HFFc6 (cell line): ENCODE data around the gene OR2M4. TPM values are rescaled to one million over a fixed set of nuclear protein-coding genes. Genes with fewer than 3 reads are reported as not detected.
"Not testable (repeated sequence)": the region's sequence is repeated elsewhere in the genome, so short reads cannot be mapped to it uniquely, and the experiment has no call there.

Source experiments
- DNase-seq: peaks from one replicate; pipeline ENCODE4 v3.0.0-alpha.2; 2018
- H3K27ac Mint-ChIP-seq: 2 replicates; pipeline ENCODE4 v1.8.0; 2020; ENCODE audit warnings: mild to moderate bottlenecking, mixed read lengths
- H3K27me3 Mint-ChIP-seq: 2 replicates; pipeline ENCODE4 v1.8.0; 2021; ENCODE audit warnings: mild to moderate bottlenecking, moderate library complexity, mixed read lengths; ENCODE audit not compliant: insufficient read depth
- H3K36me3 Mint-ChIP-seq: 2 replicates; pipeline ENCODE4 v1.8.0; 2021; ENCODE audit warnings: low read depth, mixed read lengths
- H3K4me1 Mint-ChIP-seq: 2 replicates; pipeline ENCODE4 v1.8.0; 2020; ENCODE audit warnings: low read depth, mixed read lengths
- H3K4me3 Mint-ChIP-seq: 2 replicates; pipeline ENCODE4 v1.8.0; 2020; ENCODE audit warnings: mild to moderate bottlenecking, moderate library complexity, mixed read lengths
- H3K9me3 Mint-ChIP-seq: 2 replicates; pipeline ENCODE4 v1.8.0; 2020; ENCODE audit warnings: mild to moderate bottlenecking, mixed read lengths
- CTCF ChIP-seq: fragments of 200-600 bp; sonication (generic); IDR thresholded peaks from 2 replicates; pipeline ENCODE4 v1.5.0; 2021; ENCODE audit warnings: antibody characterized with exemption, mild to moderate bottlenecking
- total RNA-seq, 6 experiments: library from RNA; stranded (reverse); fragmentation: NEBNext Ultra II Directional; extraction: Animal tissue kit (Norgen Biotek cat#: 25700); gene quantifications; 2 replicates in 1 of 6; 3 replicates in 5 of 6; pipeline ENCODE4 v1.2.3, GENCODE V29; 2021

Gene OR2M4
- total RNA-seq, 6 experiments from 2014 or later, result 0.05 to 0.09 (median 0.07) TPM; not detected in 3

- Mint-ChIP-seq H3K36me3 (no peaks in the 10 kb centered on the region), H3K27ac (no peak overlapping the region), H3K4me3 (peak overlapping the region; percentile 53), H3K27me3 (peaks cover 2% of the 10 kb centered on the region), H3K9me3 (peaks cover 10% of the 10 kb centered on the region), H3K4me1 (no peaks in the 10 kb centered on the region)
- TF ChIP-seq CTCF, result peak; percentile 80
- peak; percentile 5 for DNase-seq
Measured at GRCh38 chr1:248243204-248243603, 12.0 kb downstream of the OR2M4 start.

DNA sequence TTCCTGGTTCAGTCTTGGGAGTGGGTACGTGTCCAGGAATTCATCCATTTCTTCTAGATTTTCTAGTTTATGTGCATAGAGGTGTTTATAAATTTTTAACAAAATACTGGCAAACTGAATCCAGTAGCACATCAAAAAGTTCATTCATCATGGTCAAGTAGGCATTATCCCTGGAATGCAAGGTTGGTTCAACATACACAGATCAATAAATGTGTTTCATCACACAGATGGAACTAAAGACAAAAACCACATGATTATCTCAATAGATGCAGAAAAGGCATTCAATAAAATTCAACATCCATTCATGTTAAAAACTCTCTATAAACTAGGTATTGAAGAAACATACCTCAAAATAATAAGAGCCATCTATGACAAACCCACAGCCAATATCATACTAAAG lies 28.1 kb downstream of the OR2M4 start:
- not testable (repeated sequence) for DNase-seq, H3K4me3 Mint-ChIP-seq, H3K27ac Mint-ChIP-seq, H3K36me3 Mint-ChIP-seq, H3K4me1 Mint-ChIP-seq, H3K27me3 Mint-ChIP-seq
- H3K9me3 Mint-ChIP-seq, result peaks cover 33% of the 10 kb centered on the region

DNA sequence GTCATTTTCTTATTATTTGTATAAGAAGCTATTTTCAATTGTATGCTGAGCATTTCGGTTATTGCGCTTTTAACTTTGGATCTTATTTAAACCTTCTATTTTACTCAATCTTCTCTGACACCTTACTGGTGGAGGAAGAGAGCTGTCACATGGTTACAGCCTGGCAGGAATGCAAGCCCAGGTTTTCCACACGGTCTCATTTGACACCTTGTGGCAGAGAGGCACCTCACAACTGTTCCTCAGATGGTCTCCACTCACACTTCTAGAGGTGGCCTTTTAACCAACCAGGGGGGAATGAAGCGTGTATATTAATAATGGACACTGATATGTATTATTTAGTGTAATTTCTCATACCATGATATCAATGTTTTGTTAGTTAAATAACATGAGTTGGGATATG lies 37.0 kb downstream of the OR2M4 start:
- Mint-ChIP-seq H3K27ac (no peak overlapping the region), H3K36me3 (no peaks in the 10 kb centered on the region), H3K9me3 (peaks cover 51% of the 10 kb centered on the region), H3K27me3 (no peaks in the 10 kb centered on the region; the same call in 1 of the 2 replicates), H3K4me1 (no peaks in the 10 kb centered on the region), H3K4me3 (no peak overlapping the region)
- no peak for DNase-seq
- no peak for TF ChIP-seq CTCF

- H3K27me3 Mint-ChIP-seq, H3K4me3 Mint-ChIP-seq, DNase-seq, H3K4me1 Mint-ChIP-seq, H3K27ac Mint-ChIP-seq, H3K36me3 Mint-ChIP-seq: not testable (repeated sequence)
- peaks cover 50% of the 10 kb centered on the region for H3K9me3 Mint-ChIP-seq
Measured at GRCh38 chr1:248273225-248273624, 42.0 kb downstream of the OR2M4 start.

DNA sequence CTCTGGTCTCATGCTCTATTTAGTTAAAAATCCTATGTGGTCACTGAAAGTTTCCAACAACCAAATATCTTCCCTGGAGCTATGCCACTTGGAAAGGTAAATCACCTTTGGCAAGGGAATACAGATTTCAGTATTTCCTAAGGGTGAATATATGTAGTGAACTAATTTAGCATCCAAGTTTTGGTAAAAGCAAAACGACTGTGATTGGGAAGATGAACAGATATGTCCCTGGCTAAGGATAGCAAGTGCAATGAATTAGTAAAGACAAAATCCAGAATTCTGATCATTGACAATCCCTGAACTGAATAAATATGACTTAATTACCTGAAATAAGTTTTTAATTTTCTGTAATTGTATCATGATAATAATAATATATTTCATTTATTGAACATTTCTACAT lies 46.7 kb downstream of the OR2M4 start, which contains the start of gene OR2T33:
OR2T33 (minus strand) TSS at position 101 of the 400 bp plus-strand sequence. CDS start 4,162 bp downstream, outside the sequence.
- Mint-ChIP-seq H3K9me3 (peaks cover 57% of the 10 kb centered on the region), H3K4me3 (no peak within 1 kb of the TSS)
- DNase-seq, result no peak

GRCh38 chr1:248288391-248288790 lies 57.2 kb downstream of the OR2M4 start:
- DNase-seq, result no peak
- H3K27ac Mint-ChIP-seq, result no peak overlapping the region
- no peak for TF ChIP-seq CTCF
- H3K36me3 Mint-ChIP-seq, result no peaks in the 10 kb centered on the region
- no peak overlapping the region for H3K4me3 Mint-ChIP-seq
- no peaks in the 10 kb centered on the region for H3K27me3 Mint-ChIP-seq
- no peaks in the 10 kb centered on the region for H3K4me1 Mint-ChIP-seq
- peaks cover 41% of the 10 kb centered on the region for H3K9me3 Mint-ChIP-seq

More for the DNA sequence above, 46.7 kb downstream of the OR2M4 start, which contains the start of gene OR2T33:
- H3K36me3 Mint-ChIP-seq, result no peaks in the 10 kb centered on the region
- TF ChIP-seq CTCF, result no peak
- no peaks in the 10 kb centered on the region; the same call in 1 of the 2 replicates for H3K27me3 Mint-ChIP-seq
- H3K27ac Mint-ChIP-seq, result no peak within 1 kb of the TSS
- H3K4me1 Mint-ChIP-seq, result no peaks in the 10 kb centered on the region

Other genes starting within 250 kb of the OR2M4 start
- not detected for gene OR2L5, start 217.8 kb upstream of the OR2M4 start, total RNA-seq
- gene OR2L2, start 201.3 kb upstream of the OR2M4 start, total RNA-seq, result under 1 TPM in 1 of 6 experiments, not detected in 5; 0.05 TPM
- gene OR2L3, start 184.6 kb upstream of the OR2M4 start, total RNA-seq, result not detected
- not detected for gene OR2L13, start 136.2 kb upstream of the OR2M4 start, total RNA-seq
- gene OR2M5, start 86.3 kb upstream of the OR2M4 start, total RNA-seq, result not detected
- gene OR2M2, start 56.6 kb upstream of the OR2M4 start, total RNA-seq, result not detected
- under 1 TPM in 3 of 6 experiments, not detected in 3; 0.03 to 0.05 (median 0.05) TPM for gene OR2M3, start 34.2 kb upstream of the OR2M4 start, total RNA-seq
- under 1 TPM in 1 of 6 experiments, not detected in 5; 0.16 TPM for gene OR2T33, start 46.6 kb downstream of the OR2M4 start, total RNA-seq
- not detected for gene OR2T12, start 72.0 kb downstream of the OR2M4 start, total RNA-seq
- gene OR2M7, start 93.2 kb downstream of the OR2M4 start, total RNA-seq, result not detected
- not detected for gene OR14C36, start 117.4 kb downstream of the OR2M4 start, total RNA-seq
- not detected for gene OR2T4, start 130.2 kb downstream of the OR2M4 start, total RNA-seq
- gene OR2T6, start 144.3 kb downstream of the OR2M4 start, total RNA-seq, result not detected
- gene OR2T1, start 171.6 kb downstream of the OR2M4 start, total RNA-seq, result not detected
- not detected for gene OR2T2, start 214.2 kb downstream of the OR2M4 start, total RNA-seq
- gene OR2T3, start 241.9 kb downstream of the OR2M4 start, total RNA-seq, result not detected